COLO668 (cell line): ENCODE data around the gene RGS7.
"Not testable (repeated sequence)": the region's sequence is repeated elsewhere in the genome, so short reads cannot be mapped to it uniquely, and the experiment has no call there.

ENCODE experiments used
- DNase-seq: peaks from one replicate; lab custom pipeline; 2025; ENCODE audit not compliant: unreplicated experiment; lab: John Stamatoyannopoulos, UW

The RGS7 gene

GRCh38 chr1:240800291-240800690 lies 556.7 kb downstream of the RGS7 start:
- no peak for DNase-seq

GRCh38 chr1:240797050-240797449 lies 560.0 kb downstream of the RGS7 start:
- DNase-seq = no peak

- no peak for DNase-seq
Observed at GRCh38 chr1:240794046-240794843, 562.8 kb downstream of the RGS7 start.

GRCh38 chr1:240792915-240793529 lies 564.0 kb downstream of the RGS7 start:
- no peak for DNase-seq

GRCh38 chr1:240790856-240791255 lies 566.1 kb downstream of the RGS7 start:
- DNase-seq = no peak

GRCh38 chr1:240786880-240787279 lies 570.1 kb downstream of the RGS7 start:
- no peak for DNase-seq

GRCh38 chr1:240784776-240785175 lies 572.2 kb downstream of the RGS7 start:
- DNase-seq = no peak

- peak; percentile 47 for DNase-seq
Observed at GRCh38 chr1:240783728-240784137, 573.3 kb downstream of the RGS7 start.

GRCh38 chr1:240776237-240776636 lies 580.8 kb downstream of the RGS7 start:
- no peak for DNase-seq

GRCh38 chr1:240772131-240772530 lies 584.9 kb downstream of the RGS7 start:
- DNase-seq = no peak

GRCh38 chr1:240771450-240771849 lies 585.6 kb downstream of the RGS7 start:
- no peak for DNase-seq

- DNase-seq = no peak
Observed at GRCh38 chr1:240768979-240769378, 588.0 kb downstream of the RGS7 start.

GRCh38 chr1:240766831-240767230 lies 590.2 kb downstream of the RGS7 start:
- DNase-seq = no peak

GRCh38 chr1:240765732-240766363 lies 591.2 kb downstream of the RGS7 start:
- no peak for DNase-seq

- no peak for DNase-seq
Observed at GRCh38 chr1:240763771-240764170, 593.2 kb downstream of the RGS7 start.

GRCh38 chr1:240763095-240763494 lies 593.9 kb downstream of the RGS7 start:
- not testable (repeated sequence) for DNase-seq

GRCh38 chr1:240762471-240762987 lies 594.5 kb downstream of the RGS7 start:
- DNase-seq = not testable (repeated sequence)

GRCh38 chr1:240758777-240759176 lies 598.2 kb downstream of the RGS7 start:
- not testable (repeated sequence) for DNase-seq

GRCh38 chr1:240758296-240758695 lies 598.7 kb downstream of the RGS7 start:
- no peak for DNase-seq

GRCh38 chr1:240747907-240748306 lies 609.1 kb downstream of the RGS7 start:
- no peak for DNase-seq

- DNase-seq = no peak
Observed at GRCh38 chr1:240743705-240744104, 613.3 kb downstream of the RGS7 start.

GRCh38 chr1:240739754-240740153 lies 617.3 kb downstream of the RGS7 start:
- no peak for DNase-seq
